ENCODE results near the gene FAM228B.
"Not testable (repeated sequence)": the region's sequence is repeated elsewhere in the genome, so short reads cannot be mapped to it uniquely, and the experiment has no call there.

FAM228B gene

GRCh38 chr2:24104906-24105305 lies 18.4 kb upstream of the FAM228B start:
- H3K27ac ChIP-seq (replicated peaks) = no peak overlapping the region
- H3K27me3 ChIP-seq (ENCODE audit: insufficient read depth, poor library complexity, severe bottlenecking) = no peaks in the 10 kb centered on the region
- H3K4me3 ChIP-seq (replicated peaks; ENCODE audit: insufficient read depth, low read length) = no peak overlapping the region
- DNase-seq (ENCODE audit: low read depth in 1 of 2, low spot score in 1 of 2) = no peak
- TF ChIP-seq CTCF (IDR thresholded peaks at IDR 0.05; ENCODE audit: insufficient read depth, low read length) = no peak

- DNase-seq (ENCODE audit: low read depth in 1 of 2, low spot score in 1 of 2) = no peak
- no peak for TF ChIP-seq REST (IDR thresholded peaks at IDR 0.05; ENCODE audit: insufficient replicate concordance, low read depth)
- H3K4me3 ChIP-seq (replicated peaks; ENCODE audit: insufficient read depth, low read length) = no peak overlapping the region
- no peak overlapping the region for H3K27ac ChIP-seq (replicated peaks)
- no peaks in the 10 kb centered on the region for H3K27me3 ChIP-seq (ENCODE audit: insufficient read depth, poor library complexity, severe bottlenecking)
These were observed 17.5 kb upstream of the FAM228B start for GRCh38 chr2:24105816-24106215.

GRCh38 chr2:24106786-24107185 lies 16.5 kb upstream of the FAM228B start:
- no peak overlapping the region for H3K27ac ChIP-seq (replicated peaks)
- no peak for DNase-seq (ENCODE audit: low read depth in 1 of 2, low spot score in 1 of 2)
- H3K4me3 ChIP-seq (replicated peaks; ENCODE audit: insufficient read depth, low read length) = no peak overlapping the region
- no peaks in the 10 kb centered on the region for H3K27me3 ChIP-seq (ENCODE audit: insufficient read depth, poor library complexity, severe bottlenecking)
- TF ChIP-seq REST (IDR thresholded peaks at IDR 0.05; ENCODE audit: insufficient replicate concordance, low read depth) = no peak
- no peak for TF ChIP-seq CTCF (IDR thresholded peaks at IDR 0.05; ENCODE audit: insufficient read depth, low read length)
- TF ChIP-seq GABPA (IDR thresholded peaks at IDR 0.05; ENCODE audit: low read depth) = no peak
- TF ChIP-seq POLR2AphosphoS5 (IDR thresholded peaks at IDR 0.05; ENCODE audit: low read depth) = no peak
- no peak for TF ChIP-seq SPI1 (IDR thresholded peaks at IDR 0.05; ENCODE audit: borderline replicate concordance, low read depth)

GRCh38 chr2:24107336-24107735 lies 15.9 kb upstream of the FAM228B start:
- no peak for TF ChIP-seq CTCF (IDR thresholded peaks at IDR 0.05; ENCODE audit: insufficient read depth, low read length)
- TF ChIP-seq GABPA (IDR thresholded peaks at IDR 0.05; ENCODE audit: low read depth) = no peak
- no peak for TF ChIP-seq REST (IDR thresholded peaks at IDR 0.05; ENCODE audit: insufficient replicate concordance, low read depth)
- no peak for TF ChIP-seq SPI1 (IDR thresholded peaks at IDR 0.05; ENCODE audit: borderline replicate concordance, low read depth)
- no peak for TF ChIP-seq POLR2AphosphoS5 (IDR thresholded peaks at IDR 0.05; ENCODE audit: low read depth)
- no peak overlapping the region for H3K27ac ChIP-seq (replicated peaks)
- H3K4me3 ChIP-seq (replicated peaks; ENCODE audit: insufficient read depth, low read length) = no peak overlapping the region
- H3K27me3 ChIP-seq (ENCODE audit: insufficient read depth, poor library complexity, severe bottlenecking) = no peaks in the 10 kb centered on the region
- no peak for DNase-seq (ENCODE audit: low read depth in 1 of 2, low spot score in 1 of 2)

- DNase-seq (ENCODE audit: low read depth in 1 of 2, low spot score in 1 of 2); H3K4me3 ChIP-seq (replicated peaks; ENCODE audit: insufficient read depth, low read length); H3K27me3 ChIP-seq (ENCODE audit: insufficient read depth, poor library complexity, severe bottlenecking); H3K27ac ChIP-seq (replicated peaks): not testable (repeated sequence)
These were observed 13.8 kb upstream of the FAM228B start for GRCh38 chr2:24109431-24109830.

All from HL-60 (cell line).